Large intestine (tissue), 3 donors: ENCODE results near the gene ARAP1. TPM values are rescaled to one million over a fixed set of nuclear protein-coding genes. Genes with fewer than 3 reads are reported as not detected.

Source experiments
- DNase-seq, 2 donors: peaks; one replicate each; pipeline versions ENCODE4 v3.0.0 to v3.0.0-alpha.2; 2013
- H3K27ac ChIP-seq: one replicate; pipeline ENCODE4 v1.5.1; 2013; ENCODE audit warnings: low read length
- H3K27me3 ChIP-seq: 2 replicates; pipeline ENCODE4 v1.6.1; 2013; ENCODE audit warnings: low read length; ENCODE audit not compliant: control insufficient read depth, insufficient read depth
- H3K36me3 ChIP-seq: 2 replicates; pipeline ENCODE4 v1.6.1; 2013; ENCODE audit warnings: low read length; ENCODE audit not compliant: control insufficient read depth, insufficient read depth
- H3K4me1 ChIP-seq: one replicate; pipeline ENCODE4 v1.6.1; 2013; ENCODE audit warnings: low read length; ENCODE audit not compliant: control insufficient read depth, insufficient read depth
- H3K4me3 ChIP-seq: one replicate; pipeline ENCODE4 v1.5.1; 2013; ENCODE audit warnings: low read length
- H3K9me3 ChIP-seq: one replicate; pipeline ENCODE4 v1.6.1; 2013; ENCODE audit warnings: mild to moderate bottlenecking, low read depth, low read length, moderate library complexity; ENCODE audit not compliant: control insufficient read depth
- WGBS: methylation state at CpG from one replicate; pipeline ENCODE4 v1.1.5; 2013; ENCODE audit warnings: low lambda C conversion rate; ENCODE audit not compliant: insufficient coverage; 5-methylcytosine and 5-hydroxymethylcytosine counted together
- polyA plus RNA-seq: library from polyadenylated mRNA; unstranded; fragments of 120-200 nt; gene quantifications from one replicate; pipeline ENCODE4 v1.2.1, GENCODE V29; 2013

Gene ARAP1
- polyA plus RNA-seq, 1 donor: 69.1 TPM

- Histone ChIP-seq H3K9me3 (peaks cover under 1% of the 10 kb centered on the region), H3K27ac (no peak overlapping the region), H3K27me3 (peaks cover 95% of the 10 kb centered on the region), H3K36me3 (no peaks in the 10 kb centered on the region), H3K4me3 (no peak overlapping the region), H3K4me1 (no peaks in the 10 kb centered on the region)
- WGBS: 60% methylated on average over 1 of the region's 12 CpGs
- no peak for DNase-seq
Observed at GRCh38 chr11:72673284-72673942, 78.8 kb downstream of the ARAP1 start.

GRCh38 chr11:72672597-72673238 lies 79.5 kb downstream of the ARAP1 start:
- peaks cover 94% of the 10 kb centered on the region for H3K27me3 ChIP-seq
- H3K36me3 ChIP-seq: no peaks in the 10 kb centered on the region
- no peak overlapping the region for H3K27ac ChIP-seq
- H3K9me3 ChIP-seq: peaks cover 4% of the 10 kb centered on the region
- H3K4me3 ChIP-seq: no peak overlapping the region
- no CpG with 5 or more reads among the region's 4 CpGs for WGBS
- no peaks in the 10 kb centered on the region for H3K4me1 ChIP-seq
- DNase-seq: no peak

- Histone ChIP-seq H3K27me3 (peaks cover 86% of the 10 kb centered on the region), H3K9me3 (peaks cover 8% of the 10 kb centered on the region), H3K4me3 (no peak overlapping the region), H3K4me1 (no peaks in the 10 kb centered on the region), H3K27ac (no peak overlapping the region), H3K36me3 (no peaks in the 10 kb centered on the region)
- no peak for DNase-seq
- no CpG with 5 or more reads among the region's 8 CpGs for WGBS
Observed at GRCh38 chr11:72671152-72672099, 80.8 kb downstream of the ARAP1 start.

- DNase-seq: no peak
- no peak overlapping the region for H3K27ac ChIP-seq
- WGBS: no CpG with 5 or more reads among the region's 4 CpGs
- H3K4me3 ChIP-seq: no peak overlapping the region
- H3K9me3 ChIP-seq: peaks cover 8% of the 10 kb centered on the region
- H3K36me3 ChIP-seq: no peaks in the 10 kb centered on the region
- peaks cover 72% of the 10 kb centered on the region for H3K27me3 ChIP-seq
- no peaks in the 10 kb centered on the region for H3K4me1 ChIP-seq
Observed at GRCh38 chr11:72670041-72670440, 82.2 kb downstream of the ARAP1 start.

GRCh38 chr11:72669527-72669926 lies 82.7 kb downstream of the ARAP1 start:
- no peaks in the 10 kb centered on the region for H3K4me1 ChIP-seq
- no peak overlapping the region for H3K4me3 ChIP-seq
- WGBS: no CpG with 5 or more reads among the region's 8 CpGs
- H3K27me3 ChIP-seq: peaks cover 67% of the 10 kb centered on the region
- DNase-seq: no peak
- peaks cover 8% of the 10 kb centered on the region for H3K9me3 ChIP-seq
- H3K36me3 ChIP-seq: no peaks in the 10 kb centered on the region
- H3K27ac ChIP-seq: no peak overlapping the region

- 0% methylated on average over 1 of the region's 7 CpGs for WGBS
- Histone ChIP-seq H3K27ac (no peak overlapping the region), H3K9me3 (peaks cover 8% of the 10 kb centered on the region), H3K27me3 (peaks cover 62% of the 10 kb centered on the region), H3K4me3 (no peak overlapping the region), H3K36me3 (no peaks in the 10 kb centered on the region), H3K4me1 (no peaks in the 10 kb centered on the region)
- DNase-seq: no peak
Observed at GRCh38 chr11:72668629-72669347, 83.4 kb downstream of the ARAP1 start.

- Histone ChIP-seq H3K9me3 (peaks cover 8% of the 10 kb centered on the region), H3K36me3 (no peaks in the 10 kb centered on the region), H3K4me1 (no peaks in the 10 kb centered on the region), H3K4me3 (no peak overlapping the region), H3K27ac (no peak overlapping the region), H3K27me3 (peaks cover 59% of the 10 kb centered on the region)
- 50% methylated on average over 1 of the region's 6 CpGs for WGBS
- DNase-seq: no peak
Observed at GRCh38 chr11:72665911-72666472, 86.2 kb downstream of the ARAP1 start.

GRCh38 chr11:72662036-72662435 lies 90.2 kb downstream of the ARAP1 start:
- Histone ChIP-seq H3K9me3 (no peaks in the 10 kb centered on the region), H3K27me3 (peaks cover 28% of the 10 kb centered on the region), H3K4me3 (no peak overlapping the region), H3K4me1 (no peaks in the 10 kb centered on the region), H3K27ac (no peak overlapping the region), H3K36me3 (no peaks in the 10 kb centered on the region)
- no peak for DNase-seq
- no CpG with 5 or more reads among the region's 5 CpGs for WGBS

- no peaks in the 10 kb centered on the region for H3K36me3 ChIP-seq
- no peak overlapping the region for H3K4me3 ChIP-seq
- H3K27ac ChIP-seq: no peak overlapping the region
- no peaks in the 10 kb centered on the region for H3K4me1 ChIP-seq
- WGBS: no CpG with 5 or more reads among the region's 9 CpGs
- DNase-seq: no peak
- no peaks in the 10 kb centered on the region for H3K9me3 ChIP-seq
- H3K27me3 ChIP-seq: peaks cover 28% of the 10 kb centered on the region
Observed at GRCh38 chr11:72661486-72661885, 90.7 kb downstream of the ARAP1 start.
